ENCODE measurements around the gene TEX9.
"Not testable (repeated sequence)": the region's sequence is repeated elsewhere in the genome, so short reads cannot be mapped to it uniquely, and the experiment has no call there.

- TF ChIP-seq CTCF (optimal IDR thresholded peaks at IDR 0.05 in 1 of 3, IDR thresholded peaks at IDR 0.05 in 1 of 3, conservative IDR thresholded peaks at IDR 0.05 in 1 of 3; ENCODE audit: extremely low read depth in 1 of 3, insufficient read depth in 2 of 3, low read length in 3 of 3); EZH2 (IDR thresholded peaks at IDR 0.05; ENCODE audit: low read length): not testable (repeated sequence)
These were observed 48.7 kb upstream of the TEX9 start for GRCh38 chr15:56316561-56316960.
